K562 (cell line): ENCODE results near the gene MAPKAPK2. TPM values are rescaled to one million over a fixed set of nuclear protein-coding genes. Genes with fewer than 3 reads are reported as not detected.
A peak's percentile ranks its signal among the peaks of the same experiment; 100 is the strongest.

ENCODE experiments used
- ATAC-seq: fragments of 200-7000 bp; cut with Tn5 transposase; 3 replicates; pipeline ENCODE4 v1.9.1; 2020; ENCODE audit warnings: moderate library complexity
- BruUV-seq: library from RNA; stranded (reverse); fragments of 400-500 nt; replicated peaks from 2 replicates; lab custom pipeline; 2021; lab: Mats Ljungman, UMichigan
- CTCF ChIA-PET: fragments of 300-600 bp; formaldehyde crosslinking; extraction: SDS; loops from one replicate; lab custom pipeline; 2021; ENCODE audit warnings: low intra/inter-chr PET ratio; lab: Yijun Ruan, JAX
- POLR2A ChIA-PET: fragments of 300-600, 350-650 bp; sonication (Branson Sonifier 250); formaldehyde crosslinking; extraction: SDS; loops from one replicate; lab custom pipeline; 2021; ENCODE audit warnings: antibody characterized with exemption, inconsistent platforms; lab: Yijun Ruan, JAX
- DNase-seq, 4 experiments: peaks; one replicate each; pipeline versions ENCODE4 v3.0.0 to v3.0.0-alpha.2; 2011 to 2018; ENCODE audit warnings: low spot score in 3 of 4, mixed read lengths in 3 of 4; ENCODE audit errors: extremely low read depth in 1 of 4
- FAIRE-seq: peaks from 2 replicates; lab custom pipeline; 2011; peaks lifted over from hg19 to GRCh38; lab: Jason Lieb, UNC
- H2AFZ ChIP-seq: 2 replicates; pipeline ENCODE4 v1.6.0; 2011; ENCODE audit warnings: low read depth, low read length, control low read depth, inconsistent platforms
- H3K27ac ChIP-seq: fragments of 200-600 bp; 3 replicates; pipeline ENCODE4 v1.8.0; 2011; ENCODE audit warnings: low read depth, mild to moderate bottlenecking, control low read depth, inconsistent platforms, low read length, moderate library complexity, mixed read lengths; ENCODE audit errors: extremely low read depth
- H3K27me3 ChIP-seq, 2 experiments: fragments of 300-600 bp in 1 of 2; 2 replicates in 1 of 2; 3 replicates in 1 of 2; pipeline versions ENCODE4 v1.6.0 to v1.8.0; 2011; ENCODE audit warnings: inconsistent platforms in 2 of 2, low read length in 2 of 2, mild to moderate bottlenecking in 1 of 2, mixed read lengths in 1 of 2, moderate library complexity in 1 of 2; ENCODE audit not compliant: control insufficient read depth in 2 of 2, insufficient read depth in 2 of 2
- H3K36me3 ChIP-seq: fragments of 300-600 bp; 3 replicates; pipeline ENCODE4 v1.8.0; 2011; ENCODE audit warnings: mild to moderate bottlenecking, low read length, inconsistent platforms; ENCODE audit not compliant: control insufficient read depth, insufficient read depth
- H3K4me1 ChIP-seq, 2 experiments: fragments of 200-600 bp in 1 of 2; replicated peaks in 1 of 2; 2 replicates in 1 of 2; 3 replicates in 1 of 2; pipeline versions ENCODE4 v1.5.1 to v1.8.0; 2011; ENCODE audit warnings: inconsistent platforms in 2 of 2, low read length in 2 of 2, mild to moderate bottlenecking in 1 of 2, mixed read lengths in 1 of 2, moderate library complexity in 1 of 2; ENCODE audit not compliant: control insufficient read depth in 2 of 2, insufficient read depth in 2 of 2
- H3K4me2 ChIP-seq: 2 replicates; pipeline ENCODE4 v1.6.1; 2011; ENCODE audit warnings: low read length, control low read depth, inconsistent platforms, mixed read lengths; ENCODE audit not compliant: insufficient read depth
- H3K4me3 ChIP-seq: fragments of 200-600 bp; sonication (generic), shearing (Covaris generic); 2 replicates; pipeline ENCODE4 v1.5.1; 2016; ENCODE audit warnings: control low read depth, inconsistent platforms
- H3K79me2 ChIP-seq: fragments of 200-600 bp; 3 replicates; pipeline ENCODE4 v1.8.0; 2011; ENCODE audit warnings: low read length, inconsistent platforms; ENCODE audit not compliant: control insufficient read depth, insufficient read depth
- H3K9ac ChIP-seq, 2 experiments: 2 replicates each; pipeline versions ENCODE4 v1.6.0 to v1.6.1; 2011; ENCODE audit warnings: low read depth in 2 of 2, low read length in 2 of 2, control low read depth in 1 of 2, inconsistent platforms in 1 of 2, mild to moderate bottlenecking in 1 of 2, mixed read lengths in 1 of 2; ENCODE audit not compliant: insufficient read depth in 1 of 2
- H3K9me1 ChIP-seq: one replicate; pipeline ENCODE4 v1.6.0; 2011; ENCODE audit warnings: inconsistent platforms, mild to moderate bottlenecking, low read length, moderate library complexity; ENCODE audit not compliant: control insufficient read depth, insufficient read depth
- H3K9me3 ChIP-seq: replicated peaks from 2 replicates; pipeline ENCODE4 v1.5.1; 2011; ENCODE audit warnings: low read depth, low read length, inconsistent platforms; ENCODE audit not compliant: control insufficient read depth, insufficient read depth
- H4K20me1 ChIP-seq: replicated peaks from 2 replicates; pipeline ENCODE4 v1.6.1; 2011; ENCODE audit warnings: low read length, inconsistent platforms, mixed read lengths; ENCODE audit not compliant: control insufficient read depth, insufficient read depth
- ELF4 ChIP-seq: fragments of 450-650 bp; formaldehyde crosslinking; IDR thresholded peaks from 2 replicates; pipeline ENCODE4 v1.4.0; 2022; ENCODE audit warnings: missing genetic modification characterization
- EP400 ChIP-seq: fragments of 450-650 bp; IDR thresholded peaks from 2 replicates; pipeline ENCODE4 v1.6.1; 2017; ENCODE audit warnings: antibody characterized with exemption, mild to moderate bottlenecking, moderate library complexity
- ETS2 ChIP-seq: IDR thresholded peaks from 2 replicates; pipeline ENCODE4 v1.6.1; 2016; ENCODE audit warnings: borderline replicate concordance, missing genetic modification characterization, mild to moderate bottlenecking, moderate library complexity, missing compliant biosample characterization; ENCODE audit not compliant: poor library complexity, severe bottlenecking
- ETV1 ChIP-seq: fragments of 450-650 bp; conservative IDR thresholded peaks from 2 replicates; pipeline ENCODE4 v1.6.1; 2016; ENCODE audit warnings: missing genetic modification characterization, control low read depth, low read depth, missing compliant biosample characterization
- HDAC6 ChIP-seq: IDR thresholded peaks from 2 replicates; pipeline ENCODE4 v1.6.1; 2012; ENCODE audit warnings: low read depth, mild to moderate bottlenecking, control low read depth, inconsistent platforms, low read length, moderate library complexity
- KDM2B ChIP-seq: fragments of 250-450 bp; sonication (Bioruptor Pico); IDR thresholded peaks from 2 replicates; pipeline ENCODE4 v1.8.0; 2021; ENCODE audit warnings: mild to moderate bottlenecking, moderate library complexity
- NR2C2 ChIP-seq, 2 experiments: fragments of 200-800 bp in 1 of 2; sonication (Bioruptor generic) in 1 of 2; sonication (generic) in 1 of 2; formaldehyde crosslinking in 1 of 2; IDR thresholded peaks; 2 replicates each; pipeline versions ENCODE4 v1.6.1 to v1.8.0; 2016 to 2022; ENCODE audit warnings: mild to moderate bottlenecking in 1 of 2, missing compliant biosample characterization in 1 of 2, missing genetic modification characterization in 1 of 2, missing genetic modification reagents in 1 of 2
- ZNF311 ChIP-seq: fragments of 250-450 bp; sonication (Bioruptor Pico); IDR thresholded peaks from 2 replicates; pipeline ENCODE4 v1.4.0; 2020; ENCODE audit warnings: mild to moderate bottlenecking, moderate library complexity
- ZNF551 ChIP-seq: fragments of 250-450 bp; sonication (Bioruptor Pico); IDR thresholded peaks from 2 replicates; pipeline ENCODE4 v1.5.0; 2021; ENCODE audit warnings: mild to moderate bottlenecking, moderate library complexity
- ZNF75A ChIP-seq: fragments of 450-650 bp; formaldehyde crosslinking; IDR thresholded peaks from 2 replicates; pipeline ENCODE4 v1.4.0; 2020; ENCODE audit warnings: mild to moderate bottlenecking
- WGBS: fragments of 100-300 bp; shearing (Covaris generic); methylation state at CpG from one replicate; pipeline ENCODE4 v1.1.6; 2016; ENCODE audit warnings: low coverage, mixed read lengths; ENCODE audit not compliant: insufficient coverage; ENCODE audit errors: missing lambda C conversion rate; 5-methylcytosine and 5-hydroxymethylcytosine counted together
- in situ Hi-C: fragments of 300-500 bp; cut with MboI; formaldehyde crosslinking; loops from 4 replicates; pipeline ENCODE4 v1.15.0; 2018; ENCODE audit warnings: inconsistent platforms, mixed read lengths
- intact Hi-C: fragments of 100-400 bp; cut with micrococcal nuclease; formaldehyde crosslinking; loops from 2 replicates; pipeline ENCODE4 v1.14.2; 2022
- polyA plus RNA-seq, 8 experiments: library from polyadenylated mRNA; depleted of rRNA in 4 of 8; stranded (reverse) in 5 of 8; unstranded in 3 of 8; fragments of >200 nt; fragmentation: Nextera tagmentation in 2 of 8; fragmentation: Illumina TruSeq in 1 of 8; extraction: Ambion mirVana in 2 of 8; extraction: Trizol in 1 of 8; gene quantifications; 2 replicates each; pipeline versions ENCODE4 v1.2.1 to v1.2.3, GENCODE V29; 2011 to 2014; ENCODE audit warnings: inconsistent platforms in 1 of 8, missing spikeins in 1 of 8
- total RNA-seq, 7 experiments: library from RNA; depleted of rRNA in 6 of 7; stranded (reverse); fragments of >200 nt in 6 of 7; fragmentation: Illumina TruSeq in 2 of 7; extraction: Trizol in 2 of 7; gene quantifications; 2 replicates each; pipeline versions ENCODE4 v1.2.1 to v1.2.3, GENCODE V29; 2011 to 2021; ENCODE audit warnings: low replicate concordance in 1 of 7
- TF ChIP-seq, protein P1 (sequence below): sonication (generic); formaldehyde crosslinking; IDR thresholded peaks from 2 replicates; pipeline ENCODE4 v1.8.1; 2023; ENCODE audit warnings: mild to moderate bottlenecking, missing genetic modification reagents
- TF ChIP-seq, protein P2 (sequence below): fragments of 450-650 bp; formaldehyde crosslinking; conservative IDR thresholded peaks from 2 replicates; pipeline ENCODE4 v1.4.0; 2022; ENCODE audit warnings: mild to moderate bottlenecking, missing genetic modification characterization

Gene MAPKAPK2
- total and polyA plus RNA-seq, 9 of the 15 experiments (the other 6 are each of a cell fraction or from before 2014, with no cell fraction given): 0.63 to 94.2 (median 52.1) TPM

DNA sequence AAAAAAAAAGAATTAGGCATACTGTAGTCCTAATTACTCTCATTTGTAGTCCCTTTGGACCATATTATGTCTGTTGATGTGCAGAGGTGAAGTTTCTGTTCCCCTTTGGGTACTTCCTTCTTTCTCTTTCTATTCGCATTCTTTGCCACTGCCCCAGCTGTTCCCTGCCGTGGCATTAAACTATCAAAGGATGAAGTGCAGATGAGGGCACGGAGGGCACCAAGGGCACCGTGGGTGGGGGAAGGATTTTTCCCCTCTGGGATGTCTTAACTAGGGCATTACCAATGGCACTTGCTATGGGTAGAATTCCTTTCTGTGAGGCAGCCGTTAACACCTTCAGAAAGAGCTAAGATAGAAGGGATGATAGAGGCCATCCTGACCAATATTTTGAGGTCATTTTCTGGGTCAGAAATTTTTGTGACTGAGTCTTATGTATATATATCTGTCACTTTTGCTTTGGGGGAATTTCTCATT, 4.9 kb upstream of the MAPKAPK2 start:
- Histone ChIP-seq H3K4me2 (0 out of 2 replicates have a peak overlapping the region, but pooled peaks have one; percentile 22), H3K9ac (no peak overlapping the region), H3K27me3 (no peaks in the 10 kb centered on the region; a peak in 1 of 5 replicates), H3K27ac (0 out of 3 replicates have a peak overlapping the region, but pooled peaks have one; percentile 1), H3K4me3 (no peak overlapping the region), H3K79me2 (no peaks in the 10 kb centered on the region), H4K20me1 (no peaks in the 10 kb centered on the region), H3K9me1 (peaks cover 3% of the 10 kb centered on the region), H2AFZ (peak overlapping the region; percentile 75), H3K36me3 (no peaks in the 10 kb centered on the region), H3K4me1 (peaks cover 27 to 60% of the 10 kb centered on the region in 2 experiments), H3K9me3 (no peaks in the 10 kb centered on the region)
- ATAC-seq (no peak), FAIRE-seq (no peak), DNase-seq (no peak)
- ChIA-PET CTCF (no interaction called here), POLR2A (interaction anchor here (0.6 to 1.4 kb wide), 3 partner anchors 11 to 17 kb away, joined by 3 read pairs; no protein-coding TSS in a partner anchor)
- intact Hi-C loops: no loop called here
- 61% methylated on average over 5 of the region's 5 CpGs for WGBS
- in situ Hi-C loops: no loop called here
- BruUV-seq: no TSS peak
- TF ChIP-seq ZNF311 (CRISPR knock-in tag) (0 out of 2 replicates have a peak, but pooled peaks have one; percentile 33), ZNF75A (CRISPR knock-in tag) (no peak)

GRCh38 chr1:206680279-206680678, 4.4 kb upstream of the MAPKAPK2 start:
- peak overlapping the region; percentile 22 for H3K4me2 ChIP-seq
- CTCF ChIA-PET: no interaction called here
- no peaks in the 10 kb centered on the region for H3K9me3 ChIP-seq
- no peak overlapping the region for H3K9ac ChIP-seq
- peaks cover 2% of the 10 kb centered on the region for H3K79me2 ChIP-seq
- peaks cover 3% of the 10 kb centered on the region for H3K9me1 ChIP-seq
- in situ Hi-C loops (no loop called here), intact Hi-C loops (no loop called here)
- 0 out of 3 replicates have a peak overlapping the region, but pooled peaks have one; percentile 21 for H3K27ac ChIP-seq
- WGBS: 10% methylated on average over 4 of the region's 4 CpGs
- no peak overlapping the region for H3K4me3 ChIP-seq
- H2AFZ ChIP-seq: peak overlapping the region; percentile 75
- POLR2A ChIA-PET: interaction anchor here (0.6 to 1.4 kb wide), 3 partner anchors 10 to 17 kb away, joined by 3 read pairs; no protein-coding TSS in a partner anchor
- no peaks in the 10 kb centered on the region for H4K20me1 ChIP-seq
- ATAC-seq: peak; percentile 12; the same call in 2 of the 3 replicates
- no peaks in the 10 kb centered on the region for H3K36me3 ChIP-seq
- no TSS peak for BruUV-seq
- H3K27me3 ChIP-seq: no peaks in the 10 kb centered on the region; a peak in 1 of 5 replicates
- peak; percentile 61 for FAIRE-seq
- H3K4me1 ChIP-seq: peaks cover 21 to 55% of the 10 kb centered on the region in 2 experiments
- DNase-seq: peak in 2 of 4 experiments; percentile 45 to 66
- TF ChIP-seq ZNF551 (CRISPR knock-in tag) (no peak), NR2C2 (CRISPR knock-in tag; IDR thresholded peaks at IDR 0.05) (no peak), NR2C2 (tag; IDR thresholded peaks at IDR 0.05) (peak; percentile 46; the same call in 1 of the 2 replicates), ELF4 (CRISPR knock-in tag) (no peak), ETV1 (tag) (0 out of 2 replicates have a peak, but pooled peaks have one; percentile 10), HDAC6 (no peak), KDM2B (no peak), ETS2 (tag) (no peak), EP400 (peak; percentile 50; the same call in 1 of the 2 replicates)
- TF ChIP-seq, protein P1, sequence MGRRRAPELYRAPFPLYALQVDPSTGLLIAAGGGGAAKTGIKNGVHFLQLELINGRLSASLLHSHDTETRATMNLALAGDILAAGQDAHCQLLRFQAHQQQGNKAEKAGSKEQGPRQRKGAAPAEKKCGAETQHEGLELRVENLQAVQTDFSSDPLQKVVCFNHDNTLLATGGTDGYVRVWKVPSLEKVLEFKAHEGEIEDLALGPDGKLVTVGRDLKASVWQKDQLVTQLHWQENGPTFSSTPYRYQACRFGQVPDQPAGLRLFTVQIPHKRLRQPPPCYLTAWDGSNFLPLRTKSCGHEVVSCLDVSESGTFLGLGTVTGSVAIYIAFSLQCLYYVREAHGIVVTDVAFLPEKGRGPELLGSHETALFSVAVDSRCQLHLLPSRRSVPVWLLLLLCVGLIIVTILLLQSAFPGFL: no peak
- TF ChIP-seq, protein P2, sequence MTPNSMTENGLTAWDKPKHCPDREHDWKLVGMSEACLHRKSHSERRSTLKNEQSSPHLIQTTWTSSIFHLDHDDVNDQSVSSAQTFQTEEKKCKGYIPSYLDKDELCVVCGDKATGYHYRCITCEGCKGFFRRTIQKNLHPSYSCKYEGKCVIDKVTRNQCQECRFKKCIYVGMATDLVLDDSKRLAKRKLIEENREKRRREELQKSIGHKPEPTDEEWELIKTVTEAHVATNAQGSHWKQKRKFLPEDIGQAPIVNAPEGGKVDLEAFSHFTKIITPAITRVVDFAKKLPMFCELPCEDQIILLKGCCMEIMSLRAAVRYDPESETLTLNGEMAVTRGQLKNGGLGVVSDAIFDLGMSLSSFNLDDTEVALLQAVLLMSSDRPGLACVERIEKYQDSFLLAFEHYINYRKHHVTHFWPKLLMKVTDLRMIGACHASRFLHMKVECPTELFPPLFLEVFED: no peak
